ENCODE measurements around the gene MAP4K2.
A peak's percentile ranks its signal among the peaks of the same experiment; 100 is the strongest.
"Not testable (repeated sequence)": the region's sequence is repeated elsewhere in the genome, so short reads cannot be mapped to it uniquely, and the experiment has no call there.

The MAP4K2 gene

DNA sequence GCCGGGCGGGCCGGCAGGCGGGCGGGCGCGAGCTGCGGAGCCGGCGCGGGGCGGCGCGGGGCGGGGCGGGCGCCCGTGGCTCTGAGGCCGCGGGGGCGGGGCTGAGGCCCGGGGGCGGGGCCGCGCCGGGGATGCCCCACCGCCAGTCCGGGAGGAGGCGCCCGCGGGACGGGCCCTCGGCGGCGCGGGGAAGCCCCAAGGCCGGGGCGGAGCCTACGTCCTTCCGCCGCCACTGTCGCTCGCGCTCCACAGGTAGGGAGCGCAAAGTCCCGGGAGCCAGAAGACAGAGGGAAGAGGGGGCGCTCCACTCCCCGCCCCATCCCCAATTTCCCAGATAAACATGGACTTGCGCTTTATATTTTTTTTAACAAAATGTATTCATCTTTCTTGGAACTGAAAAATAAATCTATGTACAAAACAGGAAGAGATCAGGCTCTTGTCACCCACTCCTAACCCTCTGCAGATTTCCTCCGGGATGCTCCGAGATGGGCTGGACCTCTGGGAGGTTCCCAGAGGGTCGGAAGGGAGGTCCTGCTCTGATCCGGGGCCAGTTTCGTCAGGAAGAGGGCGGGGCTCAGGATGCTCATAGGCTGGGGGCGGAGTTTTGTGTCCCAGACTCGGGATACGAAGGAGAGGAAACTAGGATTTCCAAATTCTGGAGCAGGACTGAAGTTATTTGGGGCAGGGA, at the start of gene MAP4K2:
TSS of gene MAP4K2 (minus strand) at position 57 of the 688 bp plus-strand sequence. CDS start 65 bp downstream, outside the sequence.
- peak; percentile 88 for DNase-seq

DNA sequence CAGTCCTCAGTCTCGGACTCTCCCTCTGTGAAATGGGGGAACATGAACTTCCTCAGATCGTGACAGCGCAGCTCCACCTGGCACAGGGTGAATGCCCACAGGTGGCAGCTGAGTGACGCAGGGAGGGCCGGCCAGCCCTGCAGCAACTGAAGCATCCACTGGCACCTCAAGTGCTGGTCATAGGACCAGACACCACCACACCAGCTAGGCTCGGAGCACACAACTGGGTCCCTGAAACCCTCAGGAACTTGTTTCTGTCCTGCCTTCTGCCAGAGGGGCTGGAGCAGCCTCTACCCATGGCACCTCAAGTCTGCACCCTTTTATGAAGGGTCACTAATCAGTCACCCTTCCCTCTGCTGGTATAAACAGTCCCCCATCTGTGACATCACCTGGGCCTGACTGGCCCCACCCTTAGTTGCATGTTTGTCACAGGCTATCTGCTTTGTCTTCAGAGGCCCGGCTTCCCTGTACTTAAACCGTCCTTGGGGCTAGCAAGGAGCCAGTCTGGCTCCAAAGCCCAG, 48.9 kb upstream of the MAP4K2 start:
- no peak for DNase-seq

DNA sequence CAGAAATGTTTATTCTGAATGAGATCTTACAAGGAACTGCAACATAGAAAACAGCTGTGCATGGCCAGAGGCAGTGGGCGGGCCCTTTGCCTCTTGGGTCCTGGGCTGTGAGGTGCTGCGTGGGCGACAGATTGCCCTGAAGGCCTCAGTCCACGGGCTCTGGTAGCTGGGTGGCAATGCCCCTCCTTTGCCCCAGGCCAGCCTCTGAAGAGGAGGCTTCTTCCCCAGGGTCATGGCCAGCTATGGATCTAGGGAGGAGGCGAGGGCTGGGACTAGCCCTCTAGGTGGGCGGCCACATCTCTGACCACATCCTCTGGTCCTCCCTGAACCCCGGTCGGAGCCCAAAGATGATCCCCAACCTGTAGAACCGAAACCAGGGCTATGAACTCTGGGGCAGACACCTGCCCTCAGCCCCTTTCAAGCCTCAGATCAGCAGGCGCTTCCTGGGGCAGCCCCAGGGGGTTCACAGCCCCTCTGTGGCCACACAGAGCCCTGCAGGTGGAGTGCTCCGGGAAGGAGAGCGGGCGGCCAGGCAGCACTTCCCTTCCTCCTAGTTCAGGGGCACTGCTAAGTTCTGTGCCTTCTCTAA, 48.1 kb upstream of the MAP4K2 start:
- DNase-seq, result peak; percentile 65

DNA sequence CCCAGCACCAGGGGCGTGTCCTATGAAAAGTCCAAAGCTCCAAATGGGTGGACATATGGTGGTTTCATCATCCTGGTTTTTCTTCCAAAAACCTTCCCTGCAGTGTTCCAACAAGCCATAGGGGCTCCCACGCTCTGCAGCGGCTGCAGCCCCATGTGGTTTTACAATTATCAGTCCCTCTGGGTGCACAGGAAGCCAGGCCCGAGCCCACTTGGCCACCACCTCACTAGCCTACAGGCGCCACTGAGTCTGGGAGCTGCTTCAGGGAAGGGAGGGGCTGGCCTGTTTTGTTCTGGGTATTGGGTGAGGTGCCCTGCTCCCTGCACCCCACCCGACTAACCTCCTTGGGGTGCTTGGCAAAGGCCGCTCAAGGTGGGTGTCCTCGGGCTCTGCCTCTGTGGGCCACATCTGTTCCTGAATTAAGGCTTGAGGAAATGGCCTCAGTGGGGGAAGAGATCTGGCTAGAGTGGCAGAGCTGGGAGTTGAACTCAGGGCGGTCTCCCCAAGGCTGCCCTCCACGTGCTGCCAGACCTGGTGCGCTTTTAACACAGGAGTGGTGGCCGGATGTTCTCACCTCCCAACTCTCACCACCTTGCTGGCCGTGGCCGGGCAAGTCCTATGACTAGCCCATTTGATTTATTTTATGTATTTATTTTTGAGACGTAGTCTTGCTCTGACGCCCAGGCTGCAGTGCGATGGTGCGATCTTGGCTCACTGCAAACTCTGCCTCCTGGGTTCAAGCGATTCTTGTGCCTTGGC, 46.8 kb upstream of the MAP4K2 start:
- DNase-seq, result no peak

DNA sequence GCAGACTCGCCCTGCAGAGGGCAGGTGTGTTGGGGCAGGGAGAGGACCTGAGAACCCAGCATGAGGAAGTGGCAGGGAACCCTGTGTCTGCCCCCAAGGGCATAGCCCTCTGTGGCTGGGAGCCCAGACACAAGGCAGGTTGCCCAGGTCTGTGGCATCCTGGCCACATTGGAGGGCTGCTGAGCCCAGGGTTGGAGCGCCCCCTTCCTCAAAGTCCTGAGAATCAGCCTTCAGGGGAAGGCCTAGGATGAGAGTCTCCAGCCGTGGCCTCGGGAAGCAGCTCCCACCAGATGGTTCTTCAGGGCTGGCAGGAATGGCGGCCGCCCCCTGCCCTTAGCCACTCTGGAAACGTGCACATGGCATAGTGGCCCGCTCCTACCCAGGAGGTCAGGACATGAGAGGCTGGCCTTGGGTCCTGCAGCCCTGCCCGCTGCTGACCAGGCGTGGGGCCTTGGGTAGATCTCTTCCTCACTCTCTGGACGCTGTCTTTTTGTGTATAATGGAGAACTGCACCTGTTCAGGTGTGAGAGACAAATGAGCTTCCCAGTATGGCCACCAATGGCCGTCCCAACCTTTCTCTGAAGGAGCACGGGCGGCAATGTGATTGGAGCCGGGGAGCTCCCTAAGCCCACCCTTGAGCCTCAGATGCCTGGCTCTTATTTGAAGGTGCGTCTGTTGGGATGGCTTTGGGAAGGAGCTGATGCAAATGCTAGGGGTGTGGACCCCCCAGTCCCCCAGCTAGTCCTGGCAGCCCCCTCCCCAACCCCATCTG, 46.0 kb upstream of the MAP4K2 start:
- no peak for DNase-seq

DNA sequence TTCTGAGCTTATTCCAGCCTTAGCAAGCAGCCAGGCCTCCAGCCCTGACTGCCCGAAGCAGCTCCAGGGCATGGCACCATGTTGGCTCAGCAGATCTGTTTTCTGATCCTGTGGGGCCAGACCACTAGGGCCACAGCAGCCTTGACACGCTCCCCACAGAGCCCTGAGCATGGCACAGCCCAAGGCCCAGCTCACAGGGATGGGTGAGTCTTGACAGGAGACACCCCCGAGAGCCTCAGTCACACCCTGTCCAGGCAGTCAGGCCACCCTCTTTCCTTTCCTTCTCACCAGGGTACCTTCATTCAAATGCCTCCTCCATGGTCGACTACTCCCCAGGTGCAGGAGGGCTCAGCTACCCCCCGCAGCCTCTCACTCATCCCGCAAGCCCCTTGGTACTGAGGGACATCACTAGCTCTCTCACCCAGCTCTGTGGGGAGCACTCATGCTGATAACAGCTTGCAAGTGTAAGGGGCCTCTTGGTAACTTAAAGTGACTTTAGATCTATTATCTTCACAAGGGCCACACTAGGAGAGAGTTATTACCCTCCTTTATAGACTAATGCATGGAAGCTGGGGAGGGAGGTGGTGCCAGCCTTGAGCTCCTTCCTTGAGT, 45.3 kb upstream of the MAP4K2 start:
- no peak for DNase-seq

DNA sequence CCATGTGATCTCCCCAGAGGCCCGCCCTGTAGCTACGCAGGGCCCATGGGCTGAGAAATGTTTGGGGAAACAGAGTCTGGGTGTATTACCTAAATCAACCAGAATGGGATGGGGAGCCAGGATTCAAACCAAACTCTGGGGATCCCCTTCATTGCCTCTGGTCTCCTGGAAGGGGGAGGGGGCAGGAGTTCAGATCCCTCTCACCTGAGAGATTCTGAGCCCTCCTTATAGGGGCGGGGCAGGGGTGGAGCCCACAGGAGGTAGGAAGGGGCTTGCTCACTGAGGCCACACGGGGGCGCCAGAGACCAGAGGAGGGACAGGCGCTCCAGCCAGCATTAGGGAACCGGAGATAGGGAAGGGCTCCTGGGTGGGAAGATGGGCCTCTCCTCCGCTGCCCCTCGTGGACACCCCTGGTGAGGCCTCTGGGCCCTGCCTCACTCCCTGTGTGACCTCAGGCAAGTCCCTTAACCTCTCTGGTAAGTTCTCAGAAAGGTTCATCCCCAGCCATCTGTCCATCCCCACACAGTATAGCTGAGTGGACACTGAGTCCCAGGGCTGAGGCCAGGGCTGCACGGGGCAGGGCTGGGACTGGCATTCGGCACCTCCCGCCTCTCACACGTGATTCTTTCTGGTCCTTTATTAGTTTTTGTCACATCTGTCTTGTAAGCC, 44.1 kb upstream of the MAP4K2 start:
- peak; percentile 96 for DNase-seq

DNA sequence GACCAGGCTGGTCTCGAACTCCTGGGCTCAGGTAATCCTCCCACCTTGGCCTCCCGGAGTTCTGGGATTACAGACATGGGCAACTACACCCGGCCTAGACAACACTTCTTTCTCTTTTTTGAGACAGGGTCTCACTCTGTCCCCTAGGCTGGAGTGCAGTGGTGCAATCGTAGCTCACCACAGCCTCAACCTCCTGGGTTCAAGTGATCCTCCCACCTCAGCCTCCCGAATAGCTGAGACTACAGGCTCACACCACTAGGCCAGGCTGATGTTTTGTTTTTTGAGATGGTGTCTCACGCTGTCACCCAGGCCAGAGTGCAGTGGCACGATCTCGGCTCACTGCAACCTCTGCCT, 42.7 kb upstream of the MAP4K2 start:
- DNase-seq, result not testable (repeated sequence)

DNA sequence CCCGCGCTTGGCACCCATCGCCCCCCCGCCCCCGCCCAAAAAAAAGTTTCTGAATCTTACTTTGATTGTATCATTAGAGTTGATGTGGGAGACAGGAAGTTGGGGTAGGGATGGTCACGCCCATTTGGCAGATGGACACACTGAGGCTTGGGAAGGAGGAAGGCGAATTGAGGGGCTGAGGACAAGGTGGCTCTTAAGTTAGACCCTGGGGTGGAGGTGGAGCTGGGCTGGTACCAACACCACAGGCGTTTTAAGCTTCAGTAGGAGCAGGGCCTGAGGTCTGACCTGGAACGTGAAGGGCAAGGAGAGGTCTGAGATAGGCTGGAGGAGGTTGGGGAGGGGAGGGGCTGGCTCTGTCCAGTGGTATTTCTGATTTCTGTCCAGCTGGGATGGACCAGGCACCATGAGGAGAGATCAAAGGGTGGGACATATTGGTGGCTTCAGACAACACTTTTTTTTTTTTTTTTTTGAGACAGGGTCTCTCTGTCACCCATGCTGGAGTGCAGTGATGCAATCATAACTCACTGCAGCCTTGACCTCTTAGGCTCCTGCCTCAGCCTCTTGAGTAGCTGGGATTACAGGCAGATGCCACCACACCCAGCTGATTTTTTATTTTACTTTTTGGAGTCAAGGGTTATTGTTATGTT, 42.2 kb upstream of the MAP4K2 start:
- DNase-seq, result no peak

DNA sequence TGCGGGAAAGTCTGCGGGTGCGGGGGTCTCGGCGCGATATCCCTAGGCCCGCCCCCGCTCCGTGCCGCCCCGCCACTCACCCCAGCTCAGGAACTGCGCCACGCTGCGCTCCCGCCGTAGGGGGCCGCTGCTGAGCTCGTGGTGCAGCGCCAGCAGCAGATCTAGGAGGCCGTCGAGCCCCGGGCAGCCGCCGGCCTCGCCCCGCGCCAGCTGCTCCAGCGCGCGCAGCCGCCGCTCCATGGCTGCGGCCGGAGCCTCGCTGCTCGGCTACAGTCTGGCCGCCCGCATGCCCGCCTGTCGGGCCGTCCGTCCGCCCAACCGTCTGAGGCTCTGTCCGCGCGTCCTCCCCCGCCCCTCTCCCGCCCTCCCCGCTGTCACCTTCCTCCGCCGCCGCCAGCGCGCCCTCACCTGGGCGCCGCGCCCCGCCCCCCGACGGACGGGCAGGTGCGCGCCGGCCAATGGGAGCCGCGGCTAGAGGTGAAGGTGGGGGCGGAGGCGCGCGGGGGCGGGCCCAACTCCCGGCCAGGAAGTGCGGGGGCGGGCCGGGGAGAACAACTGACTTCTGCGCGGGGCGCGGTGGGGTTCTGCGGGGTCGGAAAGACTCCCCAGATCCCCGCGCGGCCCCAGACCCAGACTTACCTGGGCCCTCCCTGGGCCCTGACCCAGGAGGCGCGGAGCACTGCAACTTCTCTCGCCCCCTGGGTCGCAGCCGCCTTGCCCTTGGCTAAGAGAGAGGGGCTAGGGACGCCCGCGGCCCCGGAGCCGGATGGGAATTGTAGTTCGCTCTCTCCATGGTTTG, 41.5 kb upstream of the MAP4K2 start, which contains the start of gene CDC42BPG:
TSS of gene CDC42BPG (minus strand) at position 324 of the 799 bp plus-strand sequence. CDS start at position 240, 84 bp downstream.
- DNase-seq, result peak; percentile 74

DNA sequence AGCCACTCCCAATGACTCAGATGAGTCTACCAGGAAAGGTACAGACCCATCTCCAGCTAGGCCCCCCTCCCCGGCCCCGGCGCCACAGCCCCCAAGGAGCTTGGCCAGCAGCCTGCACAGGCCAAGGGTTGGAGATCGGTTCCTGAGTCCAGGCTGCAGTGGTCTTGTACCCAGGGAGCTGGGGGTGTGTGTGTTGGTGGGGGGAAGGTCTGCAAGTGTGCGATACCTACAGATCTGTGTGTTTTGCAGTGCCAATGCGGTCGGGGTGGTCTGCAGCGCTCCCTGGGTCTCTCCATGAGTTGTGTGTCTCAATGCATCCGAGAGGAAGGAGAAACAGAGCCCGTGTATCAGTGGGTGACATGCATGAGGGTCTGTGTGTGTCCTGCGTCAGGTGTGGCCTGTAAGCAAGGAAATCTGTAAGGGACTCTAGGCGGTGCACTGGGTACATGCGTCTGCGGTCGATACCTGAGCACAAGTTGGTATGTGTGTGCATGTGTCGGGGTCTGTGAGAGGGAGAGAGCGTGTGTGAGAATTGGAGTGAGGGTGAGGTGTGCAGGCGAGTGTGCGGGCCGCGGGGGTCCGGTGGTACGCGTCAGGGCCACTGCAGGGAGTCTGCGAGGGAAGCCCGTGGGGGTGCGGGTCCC, 40.8 kb upstream of the MAP4K2 start:
- DNase-seq, result no peak

DNA sequence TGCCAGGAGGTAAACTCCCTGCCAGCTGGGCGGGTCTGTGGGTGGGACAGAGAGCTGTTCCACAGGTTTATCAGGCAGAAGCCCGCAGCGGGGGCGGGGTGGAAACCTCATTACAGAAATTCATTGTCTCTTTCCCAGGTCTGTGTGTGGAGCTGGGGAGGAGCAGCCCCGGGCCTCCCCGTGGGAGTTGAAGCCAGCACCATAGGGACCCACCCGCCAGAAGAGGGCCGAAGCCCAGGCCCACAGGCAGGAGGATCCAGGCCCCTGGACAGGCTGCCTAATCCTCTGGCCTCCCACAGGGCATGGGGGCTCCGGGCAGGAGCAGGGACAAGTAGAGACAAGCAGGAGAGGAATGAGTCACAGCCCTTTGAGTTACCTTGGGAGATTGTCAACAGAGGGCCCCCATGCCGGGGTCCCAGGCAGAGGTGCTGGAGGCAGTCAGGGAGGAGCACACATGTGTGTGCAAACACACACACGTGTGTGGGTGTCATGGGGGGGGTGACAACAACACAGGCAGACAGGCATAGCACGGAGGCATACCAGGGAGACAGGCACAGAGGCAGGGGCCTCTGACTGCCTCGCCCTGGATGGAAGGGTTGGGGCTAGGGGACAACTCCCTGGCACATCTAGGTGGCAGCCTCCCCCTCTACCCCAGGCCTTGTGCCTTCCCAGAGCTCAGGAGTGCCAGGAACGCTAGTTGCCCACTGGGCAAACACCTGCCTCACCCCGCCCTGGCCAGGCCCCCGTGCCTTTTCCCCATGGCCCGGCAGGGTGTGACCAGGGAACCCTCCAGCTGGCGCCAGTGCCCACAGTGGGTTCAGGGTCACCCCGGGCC, 40.1 kb upstream of the MAP4K2 start:
- DNase-seq, result no peak

DNA sequence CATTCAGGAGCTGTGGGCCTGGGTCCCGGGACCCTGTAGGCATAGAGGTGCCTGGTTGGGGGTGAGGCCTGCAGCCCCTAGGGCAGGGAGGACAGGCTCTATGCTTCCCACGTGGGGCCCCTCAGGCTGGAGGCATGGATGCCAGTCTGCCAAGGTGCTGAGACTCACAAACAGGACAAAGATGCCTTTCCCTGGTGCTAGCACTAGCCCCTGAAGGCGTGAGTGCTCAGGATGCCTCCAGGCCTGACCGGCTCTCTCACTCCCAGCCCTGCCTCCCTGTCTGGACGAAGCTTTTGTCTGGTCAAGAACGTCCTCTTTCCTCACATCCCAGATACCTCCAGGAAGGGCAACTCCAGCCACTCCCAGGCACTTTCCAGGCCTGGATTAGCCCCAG, 39.3 kb upstream of the MAP4K2 start:
- no peak for DNase-seq

DNA sequence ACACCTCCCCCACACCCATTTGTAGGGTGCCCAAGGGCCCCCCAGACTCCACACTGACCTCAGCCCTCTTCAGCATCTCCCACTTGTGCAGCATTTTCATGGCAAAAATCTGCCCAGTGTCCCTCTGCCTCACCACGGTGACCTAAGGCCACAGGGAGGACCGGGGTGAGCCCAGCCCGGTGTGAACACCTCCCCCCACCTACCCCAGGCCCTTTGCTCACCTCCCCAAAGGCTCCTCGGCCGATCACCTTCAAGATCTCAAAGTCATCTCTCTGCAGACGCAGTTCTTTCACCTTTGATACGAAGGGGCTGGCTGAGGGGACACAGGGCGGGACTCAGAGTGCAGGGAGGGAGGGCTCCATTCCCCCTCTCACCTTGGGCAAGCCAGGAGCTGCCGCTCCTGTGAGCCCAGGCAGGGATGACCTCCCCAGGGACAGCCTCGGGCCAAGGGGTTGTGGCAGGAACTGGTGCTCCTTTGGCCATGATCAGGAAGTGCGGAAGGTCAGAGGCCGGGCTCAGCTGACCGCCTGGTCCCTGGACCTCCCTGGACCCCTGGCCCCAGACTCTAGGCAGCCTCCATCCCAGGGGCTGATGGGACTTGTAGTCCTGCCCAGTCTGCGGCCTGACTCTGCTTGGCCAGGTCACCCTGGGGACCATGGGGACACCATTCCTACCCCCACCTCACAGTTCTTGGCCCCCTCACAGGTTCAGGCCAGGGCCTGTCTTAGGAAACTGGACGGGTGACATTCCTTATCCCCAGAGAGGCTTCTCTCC, 38.8 kb upstream of the MAP4K2 start:
- DNase-seq, result no peak

DNA sequence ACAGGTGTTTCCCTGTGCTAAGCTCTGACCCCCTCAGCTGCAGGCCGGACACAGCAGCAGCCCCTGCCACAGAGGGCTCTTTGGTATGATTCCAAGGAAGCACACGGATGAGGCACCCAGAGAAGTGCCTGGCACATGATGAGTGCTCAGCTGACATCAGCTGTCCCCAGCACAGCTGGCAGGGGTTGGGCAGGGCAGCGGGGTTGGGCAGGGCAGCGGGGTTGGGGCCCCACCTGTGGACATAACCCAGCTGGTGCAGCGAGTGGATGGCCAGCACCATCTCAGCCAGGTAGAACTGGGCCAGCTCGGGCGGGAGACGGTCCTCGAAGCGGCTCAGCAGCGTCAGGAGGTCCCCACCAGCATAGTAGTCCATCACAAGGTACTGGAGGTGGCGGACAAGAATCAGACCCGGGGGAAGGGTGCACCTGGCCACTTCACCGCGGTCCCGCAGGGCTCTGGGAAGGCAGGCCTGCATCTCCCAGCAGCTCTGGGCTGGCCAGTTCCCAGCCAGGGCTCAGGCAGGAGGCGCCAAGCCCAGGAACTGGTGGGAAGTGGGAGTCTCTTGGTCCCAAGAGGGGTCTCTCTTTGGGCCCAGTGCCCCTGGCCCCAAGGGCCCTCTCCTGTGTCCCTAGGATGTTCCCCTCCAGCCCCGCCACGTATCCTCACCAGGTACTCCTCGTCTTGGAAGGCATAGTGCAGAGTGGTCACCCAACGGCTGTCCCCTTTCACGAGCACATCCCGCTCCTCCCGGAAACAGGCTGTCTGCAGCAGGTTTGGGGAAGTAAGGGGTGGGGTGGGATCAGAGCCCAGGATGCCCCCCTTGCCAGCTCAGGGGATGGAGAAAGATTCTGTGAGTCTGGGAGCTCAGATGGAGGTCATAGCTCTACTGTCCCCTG, 37.1 kb upstream of the MAP4K2 start:
- DNase-seq, result no peak

DNA sequence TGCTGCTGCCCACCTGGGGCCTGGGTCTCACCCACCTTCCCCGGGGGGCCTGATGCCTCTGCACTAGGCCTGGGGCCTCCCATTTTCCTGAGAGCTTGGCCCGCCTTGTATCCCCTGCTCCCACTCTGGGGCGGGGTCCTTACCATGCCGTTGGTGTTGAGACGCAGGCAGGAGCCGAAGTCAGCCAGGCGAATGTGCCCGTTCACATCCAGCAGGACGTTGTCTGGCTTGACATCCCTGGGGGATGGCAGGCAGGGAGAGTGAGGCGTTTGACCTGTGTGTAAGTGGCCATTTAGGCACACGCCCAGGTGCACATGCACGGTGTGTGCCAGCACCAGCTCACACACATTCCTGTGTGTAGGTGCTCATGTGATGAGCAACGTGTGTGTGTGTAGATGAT, 36.3 kb upstream of the MAP4K2 start:
- no peak for DNase-seq
